ENCODE results near the gene ZBTB39.

DNA sequence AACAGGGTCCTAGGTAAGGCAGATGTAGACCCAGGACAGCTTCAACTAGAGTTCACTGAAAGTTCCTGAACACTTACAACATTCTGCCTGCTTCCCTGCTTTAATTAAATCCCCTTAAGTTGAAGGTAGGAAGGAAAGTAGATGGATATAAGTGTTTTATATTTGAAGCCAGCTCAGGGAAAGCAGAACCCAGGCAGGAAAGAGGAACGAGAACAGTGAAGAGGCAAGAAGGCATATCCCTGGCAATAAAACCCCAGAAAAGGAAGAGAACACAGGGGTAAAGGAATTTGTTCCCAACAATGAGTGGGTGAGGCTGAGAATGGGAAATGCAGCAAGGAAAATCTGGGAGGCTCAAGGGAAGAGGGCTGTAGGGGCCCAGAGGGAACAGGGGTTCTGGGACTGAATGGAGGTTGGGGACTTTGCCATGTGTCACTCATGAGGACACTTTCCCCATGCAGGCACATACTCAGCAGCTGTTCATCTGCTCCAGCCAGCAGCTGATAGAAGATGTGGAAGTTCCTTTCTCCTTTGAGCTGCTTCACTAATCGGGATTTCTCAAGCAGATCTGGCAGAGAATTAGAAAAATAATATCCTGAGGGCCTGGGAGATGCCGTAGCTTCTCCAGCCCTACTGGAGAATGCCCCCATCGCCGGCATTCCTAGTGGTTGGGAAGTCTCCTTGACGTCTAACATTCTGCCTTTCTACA lies 39.9 kb upstream of the ZBTB39 start:
- TF ChIP-seq, protein P1, sequence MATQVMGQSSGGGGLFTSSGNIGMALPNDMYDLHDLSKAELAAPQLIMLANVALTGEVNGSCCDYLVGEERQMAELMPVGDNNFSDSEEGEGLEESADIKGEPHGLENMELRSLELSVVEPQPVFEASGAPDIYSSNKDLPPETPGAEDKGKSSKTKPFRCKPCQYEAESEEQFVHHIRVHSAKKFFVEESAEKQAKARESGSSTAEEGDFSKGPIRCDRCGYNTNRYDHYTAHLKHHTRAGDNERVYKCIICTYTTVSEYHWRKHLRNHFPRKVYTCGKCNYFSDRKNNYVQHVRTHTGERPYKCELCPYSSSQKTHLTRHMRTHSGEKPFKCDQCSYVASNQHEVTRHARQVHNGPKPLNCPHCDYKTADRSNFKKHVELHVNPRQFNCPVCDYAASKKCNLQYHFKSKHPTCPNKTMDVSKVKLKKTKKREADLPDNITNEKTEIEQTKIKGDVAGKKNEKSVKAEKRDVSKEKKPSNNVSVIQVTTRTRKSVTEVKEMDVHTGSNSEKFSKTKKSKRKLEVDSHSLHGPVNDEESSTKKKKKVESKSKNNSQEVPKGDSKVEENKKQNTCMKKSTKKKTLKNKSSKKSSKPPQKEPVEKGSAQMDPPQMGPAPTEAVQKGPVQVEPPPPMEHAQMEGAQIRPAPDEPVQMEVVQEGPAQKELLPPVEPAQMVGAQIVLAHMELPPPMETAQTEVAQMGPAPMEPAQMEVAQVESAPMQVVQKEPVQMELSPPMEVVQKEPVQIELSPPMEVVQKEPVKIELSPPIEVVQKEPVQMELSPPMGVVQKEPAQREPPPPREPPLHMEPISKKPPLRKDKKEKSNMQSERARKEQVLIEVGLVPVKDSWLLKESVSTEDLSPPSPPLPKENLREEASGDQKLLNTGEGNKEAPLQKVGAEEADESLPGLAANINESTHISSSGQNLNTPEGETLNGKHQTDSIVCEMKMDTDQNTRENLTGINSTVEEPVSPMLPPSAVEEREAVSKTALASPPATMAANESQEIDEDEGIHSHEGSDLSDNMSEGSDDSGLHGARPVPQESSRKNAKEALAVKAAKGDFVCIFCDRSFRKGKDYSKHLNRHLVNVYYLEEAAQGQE (IDR thresholded peaks at IDR 0.05; ENCODE audit: low read depth), result no peak
- TF ChIP-seq CREB1 (IDR thresholded peaks at IDR 0.05; ENCODE audit: low read depth) (no peak), YY1 (IDR thresholded peaks at IDR 0.05; ENCODE audit: low read depth) (no peak), EP300 (IDR thresholded peaks at IDR 0.05; ENCODE audit: borderline replicate concordance) (no peak), EGR1 (IDR thresholded peaks at IDR 0.05) (no peak), RAD21 (IDR thresholded peaks at IDR 0.05; ENCODE audit: low read depth) (no peak)
- TF ChIP-seq, protein P2, sequence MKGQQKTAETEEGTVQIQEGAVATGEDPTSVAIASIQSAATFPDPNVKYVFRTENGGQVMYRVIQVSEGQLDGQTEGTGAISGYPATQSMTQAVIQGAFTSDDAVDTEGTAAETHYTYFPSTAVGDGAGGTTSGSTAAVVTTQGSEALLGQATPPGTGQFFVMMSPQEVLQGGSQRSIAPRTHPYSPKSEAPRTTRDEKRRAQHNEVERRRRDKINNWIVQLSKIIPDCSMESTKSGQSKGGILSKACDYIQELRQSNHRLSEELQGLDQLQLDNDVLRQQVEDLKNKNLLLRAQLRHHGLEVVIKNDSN (IDR thresholded peaks at IDR 0.05), result no peak
